ENCODE results near the gene GSDME.

DNA sequence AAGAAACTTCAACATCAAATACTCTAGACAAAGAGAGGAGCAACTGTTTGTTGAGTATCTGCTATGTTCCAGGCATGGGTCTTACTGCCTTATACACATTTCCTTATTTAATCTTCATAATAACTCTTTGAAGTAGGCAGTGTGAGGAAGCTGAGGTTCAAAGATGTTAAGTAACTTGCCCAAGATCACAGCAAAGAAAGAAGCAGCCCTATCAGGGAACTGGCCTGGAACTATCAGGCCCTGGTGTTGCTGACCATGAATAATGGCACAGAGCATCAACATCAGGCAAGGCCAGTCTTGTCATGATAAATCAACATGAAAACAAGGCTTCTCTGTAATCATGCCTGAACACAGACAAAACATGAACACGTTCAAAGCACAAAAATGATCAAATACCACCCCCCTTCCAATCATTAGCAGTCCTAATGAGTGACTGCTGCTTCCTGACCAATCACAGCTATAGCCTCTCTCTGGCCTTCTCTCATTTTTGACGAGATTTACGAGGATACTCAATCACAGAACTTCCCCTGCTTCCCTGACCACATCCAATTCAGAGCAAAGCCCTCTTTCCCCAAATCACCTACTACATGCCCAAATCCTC lies 2.3 kb downstream of the GSDME start:
- TF ChIP-seq, protein P1, sequence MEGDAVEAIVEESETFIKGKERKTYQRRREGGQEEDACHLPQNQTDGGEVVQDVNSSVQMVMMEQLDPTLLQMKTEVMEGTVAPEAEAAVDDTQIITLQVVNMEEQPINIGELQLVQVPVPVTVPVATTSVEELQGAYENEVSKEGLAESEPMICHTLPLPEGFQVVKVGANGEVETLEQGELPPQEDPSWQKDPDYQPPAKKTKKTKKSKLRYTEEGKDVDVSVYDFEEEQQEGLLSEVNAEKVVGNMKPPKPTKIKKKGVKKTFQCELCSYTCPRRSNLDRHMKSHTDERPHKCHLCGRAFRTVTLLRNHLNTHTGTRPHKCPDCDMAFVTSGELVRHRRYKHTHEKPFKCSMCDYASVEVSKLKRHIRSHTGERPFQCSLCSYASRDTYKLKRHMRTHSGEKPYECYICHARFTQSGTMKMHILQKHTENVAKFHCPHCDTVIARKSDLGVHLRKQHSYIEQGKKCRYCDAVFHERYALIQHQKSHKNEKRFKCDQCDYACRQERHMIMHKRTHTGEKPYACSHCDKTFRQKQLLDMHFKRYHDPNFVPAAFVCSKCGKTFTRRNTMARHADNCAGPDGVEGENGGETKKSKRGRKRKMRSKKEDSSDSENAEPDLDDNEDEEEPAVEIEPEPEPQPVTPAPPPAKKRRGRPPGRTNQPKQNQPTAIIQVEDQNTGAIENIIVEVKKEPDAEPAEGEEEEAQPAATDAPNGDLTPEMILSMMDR (IDR thresholded peaks at IDR 0.05 in 4 of 5, conservative IDR thresholded peaks at IDR 0.05 in 1 of 5), result no peak
- no peak for TF ChIP-seq POLR2A (IDR thresholded peaks at IDR 0.05)
